Coronary artery (tissue), 2 donors: Measurements from ENCODE around the gene SLC35B2.
"Not testable (repeated sequence)": the region's sequence is repeated elsewhere in the genome, so short reads cannot be mapped to it uniquely, and the experiment has no call there.

ENCODE experiments used
- DNase-seq: peaks from one replicate; pipeline ENCODE4 v3.0.0-alpha.2; 2017; ENCODE audit warnings: low spot score
- H3K27ac ChIP-seq, 2 donors: fragments of 200-600 bp; sonication (generic); one replicate each; pipeline ENCODE4 v1.5.1; 2016 to 2019
- H3K4me3 ChIP-seq: fragments of 200-600 bp; sonication (generic); 2 replicates; pipeline ENCODE4 v1.5.1; 2016; ENCODE audit warnings: mild to moderate bottlenecking, moderate library complexity
- TF ChIP-seq, protein P1 (sequence below): fragments of 200-600 bp; sonication (generic); IDR thresholded peaks from one replicate; pipeline ENCODE4 v1.5.1; 2019; ENCODE audit warnings: antibody characterized with exemption

SLC35B2 gene

DNA sequence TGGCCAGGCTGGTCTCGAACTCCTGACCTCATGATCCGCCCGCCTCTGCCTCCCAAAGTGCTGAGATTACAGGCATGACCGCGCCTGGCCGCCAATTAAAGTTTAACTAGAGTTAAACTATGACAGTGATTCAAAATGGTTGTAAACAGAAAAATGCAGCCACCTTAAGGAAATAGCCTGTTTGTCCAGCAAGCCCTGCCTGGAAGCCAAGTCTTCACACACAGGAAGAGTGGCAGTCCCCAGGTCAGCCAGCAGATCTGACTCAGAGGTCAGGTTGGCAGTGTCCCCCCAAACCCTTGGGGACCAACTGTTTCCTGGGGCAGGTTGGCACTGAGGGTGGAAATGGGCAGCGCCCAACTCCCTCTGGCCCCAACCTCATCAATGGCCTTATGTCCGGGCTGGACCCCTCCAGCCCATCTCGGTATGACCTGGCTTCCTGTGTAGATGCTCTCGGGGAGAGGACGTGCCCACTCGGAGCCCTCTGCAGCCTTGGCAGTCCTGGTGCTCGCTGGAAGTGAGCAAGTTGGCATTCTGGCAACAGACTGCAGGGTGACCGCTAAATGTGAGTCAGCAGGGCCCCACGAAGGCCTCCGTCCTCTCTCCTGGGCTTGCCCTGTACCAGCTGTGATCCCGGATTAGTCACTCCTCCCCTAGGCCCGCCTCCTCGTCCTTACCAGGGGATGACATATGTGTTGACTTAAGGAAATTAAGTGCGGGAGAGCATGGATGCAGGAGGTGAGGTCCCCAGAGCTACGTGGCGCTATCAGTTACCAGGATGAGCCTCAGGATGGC is 20.1 kb downstream of the SLC35B2 start:
- TF ChIP-seq, protein P1, sequence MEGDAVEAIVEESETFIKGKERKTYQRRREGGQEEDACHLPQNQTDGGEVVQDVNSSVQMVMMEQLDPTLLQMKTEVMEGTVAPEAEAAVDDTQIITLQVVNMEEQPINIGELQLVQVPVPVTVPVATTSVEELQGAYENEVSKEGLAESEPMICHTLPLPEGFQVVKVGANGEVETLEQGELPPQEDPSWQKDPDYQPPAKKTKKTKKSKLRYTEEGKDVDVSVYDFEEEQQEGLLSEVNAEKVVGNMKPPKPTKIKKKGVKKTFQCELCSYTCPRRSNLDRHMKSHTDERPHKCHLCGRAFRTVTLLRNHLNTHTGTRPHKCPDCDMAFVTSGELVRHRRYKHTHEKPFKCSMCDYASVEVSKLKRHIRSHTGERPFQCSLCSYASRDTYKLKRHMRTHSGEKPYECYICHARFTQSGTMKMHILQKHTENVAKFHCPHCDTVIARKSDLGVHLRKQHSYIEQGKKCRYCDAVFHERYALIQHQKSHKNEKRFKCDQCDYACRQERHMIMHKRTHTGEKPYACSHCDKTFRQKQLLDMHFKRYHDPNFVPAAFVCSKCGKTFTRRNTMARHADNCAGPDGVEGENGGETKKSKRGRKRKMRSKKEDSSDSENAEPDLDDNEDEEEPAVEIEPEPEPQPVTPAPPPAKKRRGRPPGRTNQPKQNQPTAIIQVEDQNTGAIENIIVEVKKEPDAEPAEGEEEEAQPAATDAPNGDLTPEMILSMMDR: no peak
- Histone ChIP-seq H3K4me3 (peak overlapping the region; percentile 76), H3K27ac (peak overlapping the region; percentile 98 to 99)
- peak; percentile 99 for DNase-seq

DNA sequence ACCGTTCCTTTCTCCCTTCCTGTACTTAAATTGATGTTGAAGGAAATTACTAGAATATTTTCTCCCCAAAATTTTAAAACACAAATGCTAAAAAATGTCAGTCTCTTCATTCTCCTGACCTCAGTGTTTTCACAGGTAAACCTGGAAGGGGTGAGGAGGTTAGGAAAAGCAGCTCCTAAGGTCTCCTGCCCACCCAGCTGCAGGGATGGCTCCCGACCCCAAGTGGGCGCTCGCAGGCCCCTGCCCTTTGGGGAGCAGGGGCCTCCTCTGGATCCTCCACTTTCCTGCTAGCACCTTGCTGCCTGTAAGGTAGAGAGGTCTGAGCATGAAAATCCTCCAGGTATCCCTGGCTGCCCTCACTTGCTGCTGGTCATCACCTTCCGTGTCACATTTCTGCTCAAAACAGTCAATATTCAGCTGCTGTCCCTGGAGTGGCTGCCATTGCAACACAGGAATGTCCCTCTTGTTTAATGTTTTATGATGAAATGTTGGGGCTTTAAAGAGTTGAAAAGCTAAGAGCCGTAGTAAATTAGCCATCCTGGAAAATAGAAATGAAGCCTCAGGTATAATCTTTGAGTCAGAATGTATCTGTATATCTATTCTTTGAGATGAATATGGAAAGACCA is 21.3 kb downstream of the SLC35B2 start:
- TF ChIP-seq, protein P1: no peak
- peak overlapping the region in 1 of 2 donors; percentile 62 for H3K27ac ChIP-seq
- DNase-seq: no peak

DNA sequence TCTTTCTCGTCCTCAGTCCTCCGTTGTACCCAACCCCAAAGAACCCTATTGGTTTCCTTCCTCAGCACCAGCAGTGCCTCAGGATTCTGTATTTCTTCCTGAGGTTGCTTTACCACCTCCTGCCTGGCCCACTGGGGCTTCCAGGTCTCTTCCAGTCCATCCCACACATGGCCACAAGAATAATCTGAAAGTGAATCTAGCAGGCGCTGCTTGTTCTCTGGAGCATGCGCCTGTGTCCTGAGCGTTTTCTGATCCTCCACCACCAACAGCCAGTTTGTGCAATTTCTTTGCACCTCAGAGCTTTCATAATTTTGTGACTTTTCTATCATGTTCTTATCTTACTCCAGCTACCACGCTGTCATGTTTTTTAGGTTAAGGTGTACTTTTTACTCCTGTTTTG is 22.1 kb downstream of the SLC35B2 start:
- no peak for DNase-seq
- H3K4me3 ChIP-seq: no peak overlapping the region
- TF ChIP-seq, protein P1: no peak
- H3K27ac ChIP-seq: peak overlapping the region; percentile 79 to 91

More for the DNA sequence above, 21.3 kb downstream of the SLC35B2 start:
- H3K4me3 ChIP-seq: no peak overlapping the region

DNA sequence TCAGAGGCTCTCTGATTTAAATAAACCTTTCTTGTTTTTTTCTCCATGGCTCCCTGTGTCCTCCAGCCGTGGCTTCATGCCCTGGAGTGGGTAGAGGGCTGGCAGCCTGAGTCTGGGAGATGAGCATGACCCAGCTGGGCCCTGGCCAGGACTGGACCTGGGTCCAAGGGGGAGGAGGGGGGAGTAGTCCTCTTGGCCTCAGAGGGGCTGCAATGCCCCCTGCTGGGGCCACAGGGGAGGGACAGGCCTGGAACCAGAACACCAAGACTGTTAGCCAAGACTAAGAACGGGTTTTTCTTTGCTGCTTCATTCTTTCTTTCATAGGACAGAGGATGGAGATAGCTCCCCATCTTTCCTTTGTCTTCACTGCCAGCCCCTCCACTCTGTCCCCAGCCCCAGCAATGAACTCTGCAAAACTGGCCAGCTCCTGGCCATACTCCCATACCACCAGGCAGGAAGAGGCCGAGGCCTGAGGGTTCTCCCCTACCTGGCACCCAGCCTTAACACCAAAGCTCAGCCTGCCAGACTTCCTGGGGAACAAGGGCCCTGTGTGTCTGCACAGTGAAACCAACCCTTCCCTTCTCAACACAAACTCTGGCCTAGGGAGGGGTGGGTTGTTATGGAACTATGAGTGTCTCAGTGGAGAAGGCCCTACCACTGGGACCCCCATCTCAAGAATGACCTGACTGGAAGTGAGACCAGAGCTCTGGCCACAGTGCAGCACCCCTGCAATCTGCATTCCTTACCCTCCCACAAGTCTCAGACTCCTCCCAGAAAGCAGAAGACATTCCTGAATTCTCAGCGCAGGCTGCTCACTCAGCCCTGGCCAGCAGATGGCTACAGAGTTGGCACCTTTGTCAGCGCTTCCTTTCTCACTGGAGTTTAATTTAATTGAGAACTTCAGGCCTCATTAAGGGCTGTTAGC is 23.0 kb downstream of the SLC35B2 start:
- Histone ChIP-seq H3K27ac (peak overlapping the region; percentile 79 to 91), H3K4me3 (no peak overlapping the region)
- DNase-seq: peak; percentile 90
- TF ChIP-seq, protein P1: peak; percentile 82

DNA sequence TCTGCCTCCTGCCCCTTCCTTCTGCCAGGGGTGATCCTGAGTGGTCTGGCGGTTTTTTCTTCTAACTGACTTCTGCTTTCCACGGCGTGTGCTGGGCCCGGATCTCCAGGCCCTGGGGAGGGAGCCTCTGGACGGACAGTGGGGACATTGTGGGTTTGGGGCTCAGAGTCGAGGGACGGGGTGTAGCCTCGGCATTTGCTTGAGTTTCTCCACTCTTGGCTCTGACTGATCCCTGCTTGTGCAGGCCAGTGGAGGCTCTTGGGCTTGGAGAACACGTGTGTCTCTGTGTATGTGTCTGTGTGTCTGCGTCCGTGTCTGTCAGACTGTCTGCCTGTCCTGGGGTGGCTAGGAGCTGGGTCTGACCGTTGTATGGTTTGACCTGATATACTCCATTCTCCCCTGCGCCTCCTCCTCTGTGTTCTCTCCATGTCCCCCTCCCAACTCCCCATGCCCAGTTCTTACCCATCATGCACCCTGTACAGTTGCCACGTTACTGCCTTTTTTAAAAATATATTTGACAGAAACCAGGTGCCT is 23.7 kb downstream of the SLC35B2 start:
- no peak for DNase-seq
- Histone ChIP-seq H3K27ac (peak overlapping the region; percentile 79 to 91), H3K4me3 (peak overlapping the region; percentile 17)
- TF ChIP-seq, protein P1: no peak

DNA sequence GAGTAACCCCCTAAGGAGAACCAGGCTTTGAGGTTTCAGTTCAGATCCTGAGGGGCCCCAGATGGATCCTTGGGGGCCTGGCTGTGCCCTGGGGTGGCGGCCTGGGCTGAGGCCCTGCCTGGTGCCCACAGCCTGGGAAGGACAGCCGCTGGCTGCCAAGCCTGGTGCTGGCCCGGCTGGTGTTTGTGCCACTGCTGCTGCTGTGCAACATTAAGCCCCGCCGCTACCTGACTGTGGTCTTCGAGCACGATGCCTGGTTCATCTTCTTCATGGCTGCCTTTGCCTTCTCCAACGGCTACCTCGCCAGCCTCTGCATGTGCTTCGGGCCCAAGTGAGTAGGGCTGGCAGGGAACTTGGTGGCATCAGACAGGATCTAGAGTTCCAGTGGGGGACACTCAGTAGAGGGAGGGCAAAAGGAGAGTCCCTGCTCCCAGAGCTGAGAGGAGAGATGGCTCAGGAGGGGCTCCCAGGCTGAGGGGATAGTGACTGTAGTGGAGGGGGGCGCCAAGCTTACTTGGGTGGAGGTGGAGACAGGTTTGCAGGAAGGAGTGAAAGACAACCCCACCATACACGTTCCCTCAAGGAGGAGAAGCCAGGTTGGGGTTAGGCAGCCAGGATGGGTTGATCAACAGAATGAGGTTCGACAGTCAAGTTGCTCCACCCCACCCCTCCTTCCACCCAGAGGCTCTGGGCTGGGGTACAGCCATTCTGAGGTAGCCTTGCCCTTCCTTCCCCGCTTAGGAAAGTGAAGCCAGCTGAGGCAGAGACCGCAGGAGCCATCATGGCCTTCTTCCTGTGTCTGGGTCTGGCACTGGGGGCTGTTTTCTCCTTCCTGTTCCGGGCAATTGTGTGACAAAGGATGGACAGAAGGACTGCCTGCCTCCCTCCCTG is 24.4 kb downstream of the SLC35B2 start:
- peak overlapping the region; percentile 79 to 91 for H3K27ac ChIP-seq

DNA sequence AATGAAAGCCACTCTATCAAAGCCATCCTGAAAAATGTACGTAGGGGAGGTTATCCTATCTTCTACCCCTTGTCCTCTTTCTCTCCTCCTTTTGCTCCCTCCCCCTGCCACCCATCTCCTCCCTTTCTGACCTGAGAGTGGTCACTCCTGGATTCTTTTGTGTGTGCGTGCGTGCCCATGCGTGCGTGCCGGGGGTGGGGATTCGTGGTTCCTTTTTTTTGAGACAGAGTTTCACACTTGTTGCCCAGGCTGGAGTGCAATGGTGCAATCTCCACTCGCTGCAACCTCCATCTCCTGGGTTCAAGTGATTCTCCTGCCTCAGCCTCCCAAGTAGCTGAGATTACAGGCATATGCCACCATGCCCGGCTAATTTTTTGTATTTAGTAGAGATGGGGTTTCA is 25.9 kb downstream of the SLC35B2 start:
- not testable (repeated sequence) for DNase-seq, H3K4me3 ChIP-seq
- H3K27ac ChIP-seq: peak overlapping the region in 1 of 2 donors; percentile 91

More for the DNA sequence above, 24.4 kb downstream of the SLC35B2 start:
- H3K4me3 ChIP-seq: peak overlapping the region; percentile 17
- TF ChIP-seq, protein P1: no peak
- no peak for DNase-seq
